Measurements from ENCODE around the gene ZBTB24.
"Not testable (repeated sequence)": the region's sequence is repeated elsewhere in the genome, so short reads cannot be mapped to it uniquely, and the experiment has no call there.

The ZBTB24 gene

DNA sequence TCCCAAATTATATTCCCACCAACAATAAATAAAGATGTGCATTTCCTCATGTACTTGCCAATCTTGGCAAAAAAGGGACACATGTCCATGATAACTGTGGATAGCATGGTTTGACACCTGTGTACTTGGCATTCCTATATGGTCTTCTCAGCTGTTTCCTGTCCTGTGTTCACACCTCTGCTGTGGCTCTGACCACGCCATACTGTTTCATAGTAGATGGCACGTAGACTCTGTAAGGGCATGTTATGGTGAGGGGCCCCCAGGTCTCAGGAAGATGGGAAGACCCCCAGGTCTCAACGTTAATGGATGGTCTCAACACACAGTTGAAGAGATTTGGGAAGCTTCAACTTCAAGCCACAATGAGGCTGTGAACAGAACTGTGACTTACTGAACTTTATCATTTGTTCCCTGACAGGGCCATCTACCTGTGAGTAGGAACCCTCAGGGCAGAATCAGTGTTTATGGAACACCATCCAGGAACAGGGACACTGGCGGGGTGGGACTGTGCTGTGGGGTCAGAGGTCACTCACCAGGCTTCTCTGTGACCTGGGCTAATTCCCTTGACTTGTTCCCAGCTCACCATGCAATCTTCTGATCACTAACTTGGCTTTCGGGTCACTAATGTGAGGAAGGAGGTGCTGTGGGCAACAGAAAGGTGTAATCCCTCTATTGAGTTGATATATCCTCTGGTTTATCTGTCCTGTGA lies 11.8 kb downstream of the ZBTB24 start:
- no peak for DNase-seq (ENCODE audit: low read depth in 2 of 2)

GRCh38 chr6:109469591-109470189 lies 13.3 kb downstream of the ZBTB24 start:
- no peak for DNase-seq (ENCODE audit: low read depth in 2 of 2)

DNA sequence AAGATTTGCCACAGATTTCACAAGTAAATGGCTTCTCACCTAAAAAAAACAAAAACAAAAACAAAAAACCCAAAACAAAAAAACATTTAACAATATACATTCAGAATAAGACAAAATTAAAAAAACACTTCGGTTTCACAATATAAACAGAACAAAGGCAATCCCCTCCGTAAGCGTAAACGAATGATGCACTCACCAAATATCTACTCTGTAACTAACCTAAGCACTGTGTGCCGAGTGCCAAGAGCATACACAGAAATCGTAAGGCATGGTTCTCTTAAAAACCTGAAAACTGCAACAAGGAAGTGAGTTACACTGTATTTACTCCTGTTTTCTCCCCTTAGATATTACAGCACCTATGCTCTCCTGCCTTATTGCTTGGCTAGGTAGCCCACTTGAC lies 15.3 kb downstream of the ZBTB24 start:
- no peak for DNase-seq (ENCODE audit: low read depth in 2 of 2)

DNA sequence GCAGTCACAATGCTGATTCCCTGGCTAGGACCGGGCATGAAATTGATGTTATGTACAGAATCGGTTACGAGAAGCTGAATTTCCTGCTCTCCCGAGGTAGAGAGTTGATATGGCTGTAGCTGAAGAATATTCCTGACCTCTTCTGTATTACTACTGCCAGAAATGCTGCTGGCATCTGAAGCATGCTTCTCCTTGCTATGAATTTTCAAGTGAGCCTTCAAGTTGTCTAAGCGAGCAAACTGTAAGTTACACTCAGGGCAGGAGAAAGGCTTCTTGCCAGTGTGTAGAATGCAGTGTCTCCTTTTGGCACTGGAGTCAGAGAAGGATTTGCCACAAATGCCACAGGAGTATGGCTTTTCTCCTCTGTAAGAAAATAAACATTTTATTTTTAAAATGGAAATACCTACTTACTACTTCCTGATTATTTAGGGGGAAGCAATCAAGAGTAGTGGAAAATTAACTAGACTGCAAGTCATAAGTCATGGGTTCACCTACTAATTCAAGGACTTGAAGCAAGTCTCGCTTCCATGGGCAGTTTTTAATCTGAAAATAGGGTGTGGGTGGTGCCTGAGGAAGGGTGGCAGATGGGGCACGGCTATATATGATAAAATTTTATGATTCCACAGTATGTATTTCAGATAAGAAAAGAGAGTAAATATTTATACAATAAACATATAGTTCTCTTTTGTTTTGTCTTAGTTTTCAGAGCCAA lies 16.7 kb downstream of the ZBTB24 start:
- no peak for DNase-seq (ENCODE audit: low read depth in 2 of 2)

- DNase-seq (ENCODE audit: low read depth in 2 of 2): no peak
Measured at GRCh38 chr6:109465772-109466171, 17.2 kb downstream of the ZBTB24 start.

DNA sequence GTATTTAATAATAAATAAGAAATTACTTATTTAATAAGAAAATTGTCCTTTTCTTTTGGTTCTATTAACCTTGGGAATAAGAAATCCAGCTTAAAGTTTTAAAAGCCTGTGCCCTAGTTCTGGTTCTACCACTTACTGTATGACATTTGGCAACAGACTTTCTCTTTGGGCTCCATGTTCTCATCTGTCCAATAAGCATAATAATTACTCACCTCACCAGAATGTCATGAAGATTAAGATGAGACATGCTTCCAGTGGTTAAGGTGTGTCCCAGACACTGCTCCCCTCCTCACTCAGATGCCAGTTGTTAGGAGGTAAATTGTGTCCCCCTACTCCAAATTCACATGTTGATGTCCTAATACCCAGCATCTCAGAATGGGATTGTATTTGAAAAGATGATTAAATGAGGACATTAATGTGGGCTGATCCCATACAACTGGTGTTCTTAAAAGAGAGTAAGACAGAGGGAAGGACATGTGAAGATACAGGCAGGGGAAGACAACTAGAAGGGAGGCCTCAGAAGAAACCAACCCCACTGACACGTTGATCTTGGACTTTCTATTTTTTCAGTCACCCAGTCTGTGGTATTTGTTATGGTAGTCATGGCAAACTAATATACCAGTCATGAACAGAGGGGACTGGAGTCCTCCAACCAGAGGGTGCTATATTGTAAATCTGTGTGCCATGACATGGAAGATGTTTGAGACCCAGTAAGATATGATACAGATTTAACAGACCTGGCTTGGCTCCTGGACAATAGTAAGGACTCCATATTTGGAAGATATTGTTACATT lies 21.1 kb downstream of the ZBTB24 start:
- no peak for DNase-seq (ENCODE audit: low read depth in 2 of 2)

DNA sequence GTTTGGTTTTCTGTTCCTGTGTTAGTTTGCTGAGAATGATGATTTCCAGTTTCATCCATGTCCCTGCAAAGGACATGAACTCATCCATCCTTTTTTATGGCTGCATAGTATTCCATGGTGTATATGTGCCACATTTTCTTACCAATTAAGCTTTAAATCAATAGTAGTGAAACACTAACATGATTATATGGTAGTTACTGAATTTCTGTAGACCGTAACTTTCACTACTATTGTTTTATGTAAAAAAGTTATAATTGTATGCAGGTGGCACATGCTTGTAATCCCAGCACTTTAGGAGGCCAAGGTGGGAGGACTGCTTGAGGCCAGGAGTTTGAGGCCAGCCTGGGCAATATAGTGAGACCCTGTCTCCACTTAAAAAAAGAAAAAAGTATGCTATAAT lies 21.8 kb downstream of the ZBTB24 start:
- DNase-seq (ENCODE audit: low read depth in 2 of 2): not testable (repeated sequence)

DNA sequence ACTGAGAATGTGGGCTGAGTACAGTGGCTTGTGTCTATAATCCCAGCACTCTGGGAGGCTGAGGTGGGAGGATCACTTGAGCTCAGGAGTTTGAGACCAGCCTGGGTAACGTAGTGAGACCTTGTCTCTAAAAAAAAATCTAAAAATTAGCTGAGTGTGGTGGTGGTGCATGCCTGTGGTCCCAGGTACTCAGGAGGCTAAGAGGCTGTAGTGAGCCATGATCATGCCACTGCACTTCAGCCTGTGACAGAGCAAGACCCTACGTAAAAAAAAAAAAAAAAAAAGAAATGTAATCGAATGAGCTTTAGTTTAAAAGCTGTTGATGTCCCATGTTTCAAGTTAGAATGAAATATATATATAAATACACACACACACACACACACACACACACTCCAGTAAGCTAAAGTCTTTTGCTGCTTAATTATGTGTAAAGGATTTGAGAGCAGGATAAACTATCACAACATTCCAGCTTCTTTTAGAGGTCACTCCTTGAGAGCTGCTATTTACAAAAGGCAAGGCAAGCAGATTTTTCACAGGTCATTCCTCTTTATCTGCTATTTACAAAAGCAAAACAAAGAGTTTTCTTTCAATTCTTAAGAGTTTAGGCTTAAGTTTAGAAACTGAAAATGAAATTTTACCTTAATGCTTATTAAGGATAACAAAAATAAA lies 22.7 kb downstream of the ZBTB24 start:
- DNase-seq (ENCODE audit: low read depth in 2 of 2): no peak

- peak in 1 of 2 donors; percentile 35 for DNase-seq (ENCODE audit: low read depth in 2 of 2)
Measured at GRCh38 chr6:109458774-109459531, 24.1 kb downstream of the ZBTB24 start.

DNA sequence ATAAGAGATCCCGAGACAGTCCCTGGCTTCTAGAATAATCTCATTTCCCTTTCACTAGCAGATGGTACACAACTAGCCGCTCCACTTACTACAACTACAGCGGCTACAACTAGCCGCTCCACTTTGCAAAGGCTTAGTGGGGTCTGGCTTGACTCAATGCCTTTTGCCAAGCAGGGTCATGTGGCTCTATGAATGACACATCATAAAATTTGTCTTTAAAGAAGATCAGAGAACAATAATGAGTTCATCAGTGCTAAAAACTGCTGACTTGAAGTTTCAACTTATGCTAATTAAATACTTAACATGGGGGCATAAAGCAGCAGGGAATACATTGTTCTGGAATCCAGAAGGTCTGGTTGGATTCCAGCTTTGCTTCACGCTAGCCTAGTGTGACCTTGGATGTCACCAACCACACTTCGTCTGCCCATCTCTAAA lies 25.4 kb downstream of the ZBTB24 start:
- no peak for DNase-seq (ENCODE audit: low read depth in 2 of 2)

DNA sequence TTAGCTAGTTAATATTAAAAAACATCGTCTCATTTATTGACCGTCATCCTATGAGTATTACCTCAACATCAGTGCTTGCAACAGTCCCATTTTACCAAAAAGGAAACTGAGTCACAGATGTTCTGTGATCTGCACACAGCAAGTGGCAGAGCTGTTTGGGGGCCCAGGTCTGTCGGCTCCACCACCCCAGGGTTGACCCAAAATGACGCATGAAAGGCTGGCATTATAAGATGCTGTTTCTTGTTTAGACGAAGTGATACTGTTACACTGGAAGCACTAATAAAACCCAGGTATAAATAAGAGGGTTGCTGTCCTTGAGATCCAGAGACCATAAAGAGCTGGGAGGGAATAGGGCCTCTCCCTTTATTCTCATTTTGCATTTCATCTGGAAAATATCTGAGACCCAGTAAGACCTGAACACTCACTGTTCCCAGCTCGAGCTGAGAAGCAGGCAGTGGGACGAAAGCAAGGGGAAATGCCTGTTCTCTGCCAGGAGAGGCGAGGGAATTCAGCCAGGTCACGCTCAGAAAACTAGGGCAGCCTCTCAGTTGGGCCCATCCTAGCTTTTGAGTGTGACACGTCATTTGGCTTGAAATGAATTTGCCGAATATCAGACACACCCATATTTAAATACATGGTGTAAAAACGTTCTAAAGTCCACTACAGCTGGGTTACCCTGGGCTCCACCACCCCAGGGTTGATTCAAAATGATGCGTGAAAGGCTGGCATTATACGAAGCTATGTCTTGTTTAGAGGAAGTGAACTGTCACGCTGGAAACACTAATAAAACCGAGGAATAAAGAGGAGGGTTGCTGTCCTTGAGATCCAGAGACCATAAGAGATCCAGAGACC lies 26.1 kb downstream of the ZBTB24 start:
- no peak for DNase-seq (ENCODE audit: low read depth in 2 of 2)

- DNase-seq (ENCODE audit: low read depth in 2 of 2): no peak
Measured at GRCh38 chr6:109456111-109456583, 26.9 kb downstream of the ZBTB24 start.

DNA sequence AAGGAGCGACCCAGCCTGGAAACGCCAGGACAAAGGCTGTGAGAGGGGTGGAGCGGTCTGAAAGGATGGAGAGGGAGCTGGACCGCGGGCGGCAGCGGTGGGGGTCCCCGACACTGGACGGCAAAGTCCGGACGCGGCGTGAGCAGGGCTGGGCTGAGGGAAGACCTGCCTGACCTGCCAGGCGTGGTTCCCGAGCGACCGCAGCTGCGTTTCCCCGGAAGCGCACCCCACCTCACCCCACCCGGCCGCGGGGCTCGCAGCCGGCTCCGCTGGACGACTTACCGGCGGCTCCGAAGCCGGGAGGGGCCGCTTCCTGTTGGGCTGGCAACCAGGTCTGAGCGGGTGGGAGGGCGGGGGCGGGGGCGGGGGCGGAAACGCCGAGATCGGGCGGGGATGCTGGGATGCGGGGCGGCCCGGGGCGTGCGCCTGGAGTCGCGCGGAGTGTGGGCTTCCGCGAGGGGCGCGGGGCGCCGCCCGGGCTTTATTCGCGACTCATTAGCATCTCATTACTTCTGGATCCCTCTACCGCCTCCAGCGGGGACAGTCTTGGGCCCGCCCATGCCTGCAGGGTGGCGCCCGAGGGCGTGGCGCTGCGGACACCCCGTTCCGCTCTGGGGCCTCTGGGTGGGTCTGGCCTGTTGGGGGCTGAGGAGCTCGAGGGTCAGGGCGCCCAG lies 27.4 kb downstream of the ZBTB24 start, which contains the start of gene MICAL1:
Gene MICAL1, minus strand, starts transcription at position 336 of the 674 bp plus-strand sequence. CDS start 1,576 bp downstream, outside the sequence.
- peak; percentile 38 to 39 for DNase-seq (ENCODE audit: low read depth in 2 of 2)

- peak; percentile 42 to 45 for DNase-seq (ENCODE audit: low read depth in 2 of 2)
Measured at GRCh38 chr6:109454496-109455436, 28.3 kb downstream of the ZBTB24 start.

- no peak for DNase-seq (ENCODE audit: low read depth in 2 of 2)
Measured at GRCh38 chr6:109453594-109454495, 29.2 kb downstream of the ZBTB24 start.

DNA sequence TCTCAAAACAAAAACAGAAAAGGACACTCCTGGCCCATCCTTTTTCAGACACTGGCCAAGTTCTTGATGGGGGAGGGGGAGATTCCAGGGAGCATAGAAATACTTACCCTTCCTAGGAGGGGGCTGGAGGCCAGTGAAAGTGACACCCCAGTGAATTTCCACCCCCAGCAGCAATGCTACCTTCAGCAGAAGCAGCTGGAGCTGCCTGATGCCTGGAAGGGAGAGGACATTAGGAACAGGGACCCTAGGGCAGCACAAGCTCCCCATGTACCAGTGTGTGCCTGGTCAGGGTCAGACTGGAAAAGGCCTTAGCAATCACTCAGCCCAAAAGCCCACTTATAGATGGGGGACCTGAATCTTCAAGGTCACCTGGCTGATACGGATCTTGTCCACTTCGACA lies 29.9 kb downstream of the ZBTB24 start:
- DNase-seq (ENCODE audit: low read depth in 2 of 2): no peak

DNA sequence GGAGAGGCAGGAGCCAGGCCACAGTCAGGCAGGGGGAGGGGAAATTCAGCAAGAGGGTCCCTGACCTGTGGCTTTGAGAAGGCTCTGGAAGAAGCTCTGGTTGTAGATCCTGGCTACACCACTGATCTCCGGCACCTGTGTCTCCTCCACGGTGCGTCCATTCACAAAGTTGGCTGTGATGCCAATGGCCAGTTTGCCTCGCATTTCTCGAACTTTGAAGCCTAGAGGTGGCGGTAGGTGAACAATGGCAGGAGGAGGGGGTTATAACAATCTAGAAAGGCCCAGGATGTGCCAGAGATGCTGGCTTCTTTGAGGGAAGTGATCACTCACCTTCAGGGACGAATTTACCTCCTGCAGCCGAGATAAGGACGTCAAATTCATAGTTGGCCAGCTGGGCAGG lies 30.8 kb downstream of the ZBTB24 start:
- DNase-seq (ENCODE audit: low read depth in 2 of 2): no peak

Data from activated CD8-positive, alpha-beta memory T cell treated with anti-CD3 and anti-CD28 coated beads for 4 hours (primary cell).